Panc1 (cell line): ENCODE results near the gene METTL21C. TPM values are rescaled to one million over a fixed set of nuclear protein-coding genes. Genes with fewer than 3 reads are reported as not detected.

Source experiments
- ATAC-seq: fragments of 200-7000 bp; cut with Tn5 transposase; 2 replicates; pipeline ENCODE4 v1.9.1; 2020; ENCODE audit warnings: mild to moderate bottlenecking, moderate library complexity
- BruUV-seq: library from RNA; stranded (reverse); fragments of 400-500 nt; replicated peaks from 2 replicates; lab custom pipeline; 2021; lab: Mats Ljungman, UMichigan
- CTCF ChIA-PET: fragments of 300-600 bp; sonication (Branson Sonifier 250); formaldehyde crosslinking; loops from one replicate; lab custom pipeline; 2022; ENCODE audit warnings: antibody characterized with exemption; lab: Charles Lee
- POLR2A ChIA-PET: fragments of 300-600 bp; sonication (Branson Sonifier 250); formaldehyde crosslinking; loops from one replicate; lab custom pipeline; 2022; ENCODE audit warnings: antibody characterized with exemption; lab: Charles Lee
- DNase-seq: peaks from one replicate; pipeline ENCODE4 v3.0.0-alpha.2; 2010; ENCODE audit warnings: low read depth, low spot score
- H3K27ac ChIP-seq: 2 replicates; pipeline ENCODE4 v1.5.1; 2011; ENCODE audit warnings: mild to moderate bottlenecking, low read length, inconsistent platforms
- H3K27me3 ChIP-seq: fragments of 200-500 bp; sonication (Bioruptor generic); 2 replicates; pipeline ENCODE4 v1.6.0; 2014; ENCODE audit warnings: low read length, inconsistent platforms; ENCODE audit not compliant: control insufficient read depth, insufficient read depth
- H3K36me3 ChIP-seq: fragments of 200-500 bp; sonication (Bioruptor generic); 2 replicates; pipeline ENCODE4 v1.5.1; 2014; ENCODE audit warnings: inconsistent platforms, mild to moderate bottlenecking, low read length, moderate library complexity; ENCODE audit not compliant: control insufficient read depth, insufficient read depth
- H3K4me1 ChIP-seq: 2 replicates; pipeline ENCODE4 v1.5.1; 2011; ENCODE audit warnings: inconsistent platforms, mild to moderate bottlenecking, low read length, moderate library complexity; ENCODE audit not compliant: control insufficient read depth, insufficient read depth
- H3K4me3 ChIP-seq, 2 experiments: 2 replicates each; pipeline ENCODE4 v1.5.1; 2011 to 2012; ENCODE audit warnings: low read depth in 2 of 2, low read length in 2 of 2, mild to moderate bottlenecking in 2 of 2, inconsistent platforms in 1 of 2, moderate library complexity in 1 of 2
- H3K9me3 ChIP-seq: fragments of 200-500 bp; sonication (Bioruptor generic); 2 replicates; pipeline ENCODE4 v1.5.1; 2014; ENCODE audit warnings: low read depth, mild to moderate bottlenecking, inconsistent platforms, low read length, moderate library complexity; ENCODE audit not compliant: control insufficient read depth, insufficient read depth
- CTCF ChIP-seq: fragments of 450-650 bp; IDR thresholded peaks from 2 replicates; pipeline ENCODE4 v1.5.1; 2017; ENCODE audit warnings: mild to moderate bottlenecking
- POLR2AphosphoS5 ChIP-seq: IDR thresholded peaks from 2 replicates; pipeline ENCODE4 v1.6.1; 2012; ENCODE audit warnings: mild to moderate bottlenecking, low read depth, low read length, moderate library complexity
- SIN3A ChIP-seq: IDR thresholded peaks from 2 replicates; pipeline ENCODE4 v1.6.1; 2012; ENCODE audit warnings: low read depth, mild to moderate bottlenecking, low read length, moderate library complexity, borderline replicate concordance; ENCODE audit not compliant: insufficient read depth
- TCF7L2 ChIP-seq: IDR thresholded peaks from 2 replicates; pipeline ENCODE4 v1.6.1; 2011; ENCODE audit warnings: mild to moderate bottlenecking, low read depth, low read length, inconsistent platforms
- in situ Hi-C: cut with HindIII; loops from 2 replicates; pipeline ENCODE4 v1.10.0; 2016; ENCODE audit warnings: low sequenced_read_pairs, low pct_unique_long_range_greater_than_20kb
- intact Hi-C: fragments of 100-400 bp; cut with micrococcal nuclease; formaldehyde crosslinking; loops from one replicate; pipeline ENCODE4 v1.10.0; 2022; ENCODE audit not compliant: unreplicated experiment
- total RNA-seq: library from RNA; stranded (reverse); gene quantifications from one replicate; pipeline ENCODE4 v1.2.1, GENCODE V29; 2021; ENCODE audit not compliant: unreplicated experiment
- TF ChIP-seq, protein P1 (sequence below), 2 experiments: IDR thresholded peaks; 2 replicates each; pipeline ENCODE4 v1.6.1; 2011 to 2012; ENCODE audit warnings: low read depth in 2 of 2, control low read depth in 1 of 2, low read length in 1 of 2, mild to moderate bottlenecking in 1 of 2, moderate library complexity in 1 of 2; ENCODE audit not compliant: insufficient read depth in 1 of 2

Gene METTL21C
- total RNA-seq, 1 experiment from 2014 or later: not detected

- in situ Hi-C loops: no loop called here
- DNase-seq (no peak), ATAC-seq (no peak)
- H3K27me3 ChIP-seq: no peaks in the 10 kb centered on the region
- no peaks in the 10 kb centered on the region for H3K36me3 ChIP-seq
- intact Hi-C loops: no loop called here
- no TSS peak for BruUV-seq
- no peaks in the 10 kb centered on the region for H3K9me3 ChIP-seq
- no peak overlapping the region for H3K4me3 ChIP-seq
- ChIA-PET CTCF (no interaction called here), POLR2A (no interaction called here)
- no peak for TF ChIP-seq CTCF
- TF ChIP-seq POLR2AphosphoS5: no peak
- TF ChIP-seq, protein P1, sequence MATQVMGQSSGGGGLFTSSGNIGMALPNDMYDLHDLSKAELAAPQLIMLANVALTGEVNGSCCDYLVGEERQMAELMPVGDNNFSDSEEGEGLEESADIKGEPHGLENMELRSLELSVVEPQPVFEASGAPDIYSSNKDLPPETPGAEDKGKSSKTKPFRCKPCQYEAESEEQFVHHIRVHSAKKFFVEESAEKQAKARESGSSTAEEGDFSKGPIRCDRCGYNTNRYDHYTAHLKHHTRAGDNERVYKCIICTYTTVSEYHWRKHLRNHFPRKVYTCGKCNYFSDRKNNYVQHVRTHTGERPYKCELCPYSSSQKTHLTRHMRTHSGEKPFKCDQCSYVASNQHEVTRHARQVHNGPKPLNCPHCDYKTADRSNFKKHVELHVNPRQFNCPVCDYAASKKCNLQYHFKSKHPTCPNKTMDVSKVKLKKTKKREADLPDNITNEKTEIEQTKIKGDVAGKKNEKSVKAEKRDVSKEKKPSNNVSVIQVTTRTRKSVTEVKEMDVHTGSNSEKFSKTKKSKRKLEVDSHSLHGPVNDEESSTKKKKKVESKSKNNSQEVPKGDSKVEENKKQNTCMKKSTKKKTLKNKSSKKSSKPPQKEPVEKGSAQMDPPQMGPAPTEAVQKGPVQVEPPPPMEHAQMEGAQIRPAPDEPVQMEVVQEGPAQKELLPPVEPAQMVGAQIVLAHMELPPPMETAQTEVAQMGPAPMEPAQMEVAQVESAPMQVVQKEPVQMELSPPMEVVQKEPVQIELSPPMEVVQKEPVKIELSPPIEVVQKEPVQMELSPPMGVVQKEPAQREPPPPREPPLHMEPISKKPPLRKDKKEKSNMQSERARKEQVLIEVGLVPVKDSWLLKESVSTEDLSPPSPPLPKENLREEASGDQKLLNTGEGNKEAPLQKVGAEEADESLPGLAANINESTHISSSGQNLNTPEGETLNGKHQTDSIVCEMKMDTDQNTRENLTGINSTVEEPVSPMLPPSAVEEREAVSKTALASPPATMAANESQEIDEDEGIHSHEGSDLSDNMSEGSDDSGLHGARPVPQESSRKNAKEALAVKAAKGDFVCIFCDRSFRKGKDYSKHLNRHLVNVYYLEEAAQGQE (IDR thresholded peaks at IDR 0.05; ENCODE audit: insufficient read depth in 1 of 2, low read depth in 2 of 2, low read length in 1 of 2): no peak
- no peak for TF ChIP-seq TCF7L2
- TF ChIP-seq SIN3A: no peak
- H3K4me1 ChIP-seq: no peaks in the 10 kb centered on the region
- no peak overlapping the region for H3K27ac ChIP-seq
These were observed 7.3 kb downstream of the METTL21C start for GRCh38 chr13:102687520-102687919.

- BruUV-seq: no TSS peak
- no peaks in the 10 kb centered on the region for H3K4me1 ChIP-seq
- no peak for ATAC-seq
- DNase-seq: no peak
- H3K27me3 ChIP-seq: no peaks in the 10 kb centered on the region
- TF ChIP-seq CTCF (no peak), SIN3A (no peak), POLR2AphosphoS5 (no peak)
- H3K27ac ChIP-seq: no peak overlapping the region
- no peak overlapping the region for H3K4me3 ChIP-seq
- intact Hi-C loops: no loop called here
- POLR2A ChIA-PET: no interaction called here
- in situ Hi-C loops: no loop called here
- H3K9me3 ChIP-seq: no peaks in the 10 kb centered on the region
- H3K36me3 ChIP-seq: no peaks in the 10 kb centered on the region
- CTCF ChIA-PET: no interaction called here
These were observed 8.8 kb downstream of the METTL21C start for GRCh38 chr13:102686024-102686423.
